GM18861 (cell line): ENCODE data around the gene VWA1.
"Not testable (repeated sequence)": the region's sequence is repeated elsewhere in the genome, so short reads cannot be mapped to it uniquely, and the experiment has no call there.

ENCODE experiments used
- ATAC-seq: cut with Tn5 transposase; IDR thresholded peaks from one replicate; pipeline ENCODE4 v1.9.1; 2021; ENCODE audit not compliant: unreplicated experiment

The VWA1 gene

GRCh38 chr1:1402901-1403392 is 32.5 kb upstream of the VWA1 start:
- ATAC-seq = not testable (repeated sequence)

DNA sequence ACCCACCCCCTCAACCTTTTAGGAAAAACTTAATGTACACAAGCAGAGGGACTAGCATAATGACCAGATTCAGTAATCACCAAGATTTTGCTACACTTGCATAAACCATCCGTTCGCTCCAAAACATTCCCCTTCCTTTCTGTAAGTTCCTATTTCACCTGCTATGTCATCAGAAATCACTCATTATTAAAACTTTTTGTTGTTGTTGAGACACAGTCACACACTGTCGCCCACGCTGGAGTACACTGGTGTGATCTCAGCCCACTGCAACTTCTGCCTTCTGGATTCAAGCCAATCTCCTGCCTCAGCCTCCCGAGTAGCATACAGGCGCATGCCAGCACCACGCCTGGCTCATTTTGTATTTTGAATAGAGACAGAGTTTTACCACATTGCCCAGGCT is 31.8 kb upstream of the VWA1 start:
- no peak for ATAC-seq

- no peak for ATAC-seq
Measured at GRCh38 chr1:1406101-1406820, 29.2 kb upstream of the VWA1 start.

DNA sequence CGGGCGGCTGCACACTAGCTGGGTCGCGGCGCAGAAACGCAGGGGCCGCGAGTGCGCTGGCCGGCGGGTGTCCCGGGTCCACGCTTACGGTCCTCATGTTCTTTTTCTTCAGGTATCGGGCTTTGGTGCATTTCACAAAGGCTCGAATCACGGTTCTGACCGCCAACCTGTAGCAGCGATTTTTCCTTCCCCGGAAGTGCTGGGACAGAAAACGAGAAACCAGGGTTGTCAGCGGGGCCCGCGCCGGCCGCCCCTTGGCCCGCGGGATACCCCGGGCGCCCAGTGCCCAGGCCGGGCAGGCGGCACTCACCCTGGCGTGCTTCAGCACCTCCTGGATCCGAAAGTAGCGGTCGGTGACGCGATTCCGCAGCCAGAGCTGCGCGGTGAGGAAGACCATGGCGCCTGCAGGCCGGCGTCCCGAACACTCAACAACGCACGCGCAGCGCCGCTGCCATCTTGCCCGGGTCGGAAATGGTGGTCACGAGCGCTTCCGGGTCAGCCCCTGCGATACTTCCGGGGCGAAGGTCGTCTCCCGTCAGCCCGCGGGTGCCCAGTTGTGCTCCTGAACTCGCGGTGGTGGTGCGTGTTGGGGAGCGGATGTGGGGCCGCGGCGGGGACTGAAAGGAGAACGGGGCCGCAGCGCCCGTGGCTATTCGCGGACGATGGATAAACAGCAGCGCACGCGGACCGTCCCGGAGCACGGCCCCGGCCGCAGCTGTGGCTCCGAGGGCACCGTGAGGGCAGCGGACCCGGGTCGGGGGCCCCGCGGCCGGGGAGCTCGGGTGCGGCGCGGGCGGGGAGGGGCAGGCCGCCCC is 28.5 kb upstream of the VWA1 start, which contains the start of gene MRPL20:
Gene MRPL20, minus strand, starts transcription at position 473 of the 815 bp plus-strand sequence. Its CDS starts 76 bp downstream, at position 397.
- ATAC-seq = peak; percentile 71

DNA sequence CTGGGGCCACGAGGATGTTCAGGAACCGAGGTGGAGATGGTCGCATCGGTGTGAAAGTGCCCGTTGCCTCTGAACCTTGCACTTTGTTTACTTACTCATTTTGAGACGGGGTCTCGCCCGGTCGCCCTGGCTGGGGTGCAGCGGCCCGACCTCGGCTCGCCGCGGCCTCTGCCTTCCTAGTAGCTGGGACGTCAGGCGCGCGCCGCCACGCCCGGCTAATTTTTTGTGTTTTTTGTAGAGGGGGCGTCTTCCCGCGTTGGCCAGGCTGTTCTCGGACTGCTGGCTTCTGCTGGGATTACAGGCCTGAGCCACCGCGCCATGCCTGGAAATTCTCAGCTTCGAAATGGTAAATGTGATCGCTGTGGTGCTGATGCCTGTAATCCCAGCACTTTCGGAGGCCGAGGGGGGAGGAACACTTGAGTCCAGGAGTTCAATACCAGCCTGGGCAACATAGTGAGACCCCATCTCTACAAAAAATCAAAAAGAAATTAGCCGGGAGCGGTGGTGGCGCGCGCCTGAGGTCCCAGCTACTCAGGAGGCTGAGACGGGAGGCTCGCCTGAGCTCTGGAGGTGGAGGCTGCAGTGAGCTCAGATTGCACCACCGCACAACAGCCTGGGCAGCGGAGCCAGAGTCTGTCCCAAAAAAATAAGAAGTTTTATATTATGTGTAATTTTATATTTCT is 27.7 kb upstream of the VWA1 start:
- no peak for ATAC-seq

DNA sequence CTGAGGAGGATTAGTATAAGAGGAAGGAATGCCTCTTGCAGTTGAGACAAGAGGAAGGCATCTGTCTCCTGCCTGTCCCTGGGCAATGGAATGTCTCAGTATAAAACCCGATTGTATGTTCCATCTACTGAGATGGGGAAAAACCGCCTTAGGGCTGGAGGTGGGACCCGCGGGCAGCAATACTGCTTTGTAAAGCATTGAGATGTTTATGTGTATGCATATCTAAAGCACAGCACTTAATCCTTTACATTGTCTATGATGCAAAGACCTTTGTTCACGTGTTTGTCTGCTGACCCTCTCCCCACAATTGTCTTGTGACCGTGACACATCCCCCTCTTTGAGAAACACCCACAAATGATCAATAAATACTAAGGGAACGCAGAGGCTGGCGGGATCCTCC is 25.3 kb upstream of the VWA1 start:
- not testable (repeated sequence) for ATAC-seq

DNA sequence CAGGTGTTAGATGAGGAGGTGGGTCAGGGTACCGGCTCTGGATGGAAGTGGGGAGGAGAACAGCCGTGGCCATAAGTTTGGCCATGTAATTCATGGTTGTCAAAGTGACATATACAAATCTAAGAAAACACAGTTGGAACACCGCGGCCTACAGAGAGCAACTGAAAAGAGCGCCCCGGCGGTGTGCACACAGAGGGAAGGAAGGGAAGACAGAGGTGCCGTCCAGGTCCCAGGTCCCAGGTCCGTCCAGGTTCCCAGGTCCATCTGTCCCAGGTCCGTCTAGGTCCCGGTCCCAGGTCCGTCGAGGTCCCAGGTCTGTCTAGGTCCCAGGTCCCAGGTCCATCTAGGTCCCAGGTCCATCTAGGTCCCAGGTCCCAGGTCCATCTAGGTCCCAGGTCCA is 23.9 kb upstream of the VWA1 start:
- no peak for ATAC-seq

GRCh38 chr1:1412311-1412902 is 23.1 kb upstream of the VWA1 start:
- not testable (repeated sequence) for ATAC-seq

GRCh38 chr1:1415751-1416150 is 19.7 kb upstream of the VWA1 start:
- ATAC-seq = no peak

- ATAC-seq = not testable (repeated sequence)
Measured at GRCh38 chr1:1417396-1417795, 18.1 kb upstream of the VWA1 start.

GRCh38 chr1:1417825-1418463 is 17.5 kb upstream of the VWA1 start:
- not testable (repeated sequence) for ATAC-seq

DNA sequence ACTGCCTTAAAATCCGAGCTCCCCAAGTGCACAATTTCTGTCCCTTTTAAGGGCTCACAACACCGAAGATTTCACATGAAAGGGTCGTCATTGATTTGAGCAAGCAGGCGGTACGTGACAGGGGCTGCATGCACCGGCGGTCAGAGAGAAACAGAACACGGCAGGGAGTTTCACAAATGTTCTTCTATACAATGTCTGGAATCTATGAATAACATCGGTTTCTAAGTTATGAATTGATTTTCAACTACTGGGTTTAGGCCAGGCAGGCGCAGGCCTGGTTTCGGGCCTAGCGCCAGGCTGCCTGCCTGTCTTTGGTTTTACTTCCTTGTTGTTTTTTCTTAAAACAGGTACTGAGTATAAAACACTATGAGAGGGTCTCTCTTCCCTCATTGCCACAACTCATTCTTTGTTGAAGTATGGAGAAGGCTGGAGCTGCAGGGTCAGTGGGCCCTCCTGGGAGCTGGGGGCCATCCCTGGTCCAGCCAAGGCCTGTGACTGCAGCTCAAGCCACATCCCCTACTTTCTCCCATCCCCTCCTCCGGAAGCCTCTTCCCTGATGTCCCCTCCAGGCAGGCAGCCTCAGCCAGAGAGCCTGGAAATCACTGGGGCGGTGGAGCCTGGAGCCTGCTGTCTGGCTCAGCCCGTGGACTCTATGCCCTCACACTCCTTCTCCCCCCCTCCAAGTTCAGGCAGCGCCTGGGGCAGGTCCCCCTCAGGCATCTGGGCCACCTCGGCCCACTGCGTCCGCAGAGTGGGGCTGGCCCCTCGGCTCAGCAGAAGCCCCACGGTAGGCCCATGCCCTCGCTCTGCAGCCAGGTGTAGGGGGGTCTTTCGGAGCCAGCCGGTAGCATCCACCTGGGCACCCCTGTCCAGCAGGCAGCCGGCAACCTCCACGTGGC is 16.8 kb upstream of the VWA1 start:
- no peak for ATAC-seq

DNA sequence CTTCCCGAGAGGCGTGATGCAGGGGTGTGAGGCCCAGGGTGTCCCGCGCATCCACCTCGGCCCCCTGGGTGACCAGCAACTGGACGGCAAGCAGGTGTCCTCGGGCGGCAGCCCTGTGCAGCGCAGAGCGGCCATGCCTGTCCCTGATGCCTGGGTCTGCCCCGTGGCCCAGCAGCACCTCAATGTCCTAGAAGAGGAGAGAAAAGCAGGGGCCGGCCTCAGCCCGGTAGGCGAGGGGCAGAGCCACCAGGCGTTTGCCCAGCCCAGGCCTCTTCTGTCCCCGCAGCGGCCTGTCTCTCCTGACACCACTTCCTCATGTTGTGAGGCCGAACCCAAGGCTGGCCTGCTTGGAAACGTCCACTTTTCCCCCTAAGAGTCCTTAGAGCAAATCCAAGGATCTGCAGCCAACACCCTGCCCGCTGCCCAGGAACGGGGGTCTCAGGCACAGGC is 16.1 kb upstream of the VWA1 start:
- ATAC-seq = no peak

DNA sequence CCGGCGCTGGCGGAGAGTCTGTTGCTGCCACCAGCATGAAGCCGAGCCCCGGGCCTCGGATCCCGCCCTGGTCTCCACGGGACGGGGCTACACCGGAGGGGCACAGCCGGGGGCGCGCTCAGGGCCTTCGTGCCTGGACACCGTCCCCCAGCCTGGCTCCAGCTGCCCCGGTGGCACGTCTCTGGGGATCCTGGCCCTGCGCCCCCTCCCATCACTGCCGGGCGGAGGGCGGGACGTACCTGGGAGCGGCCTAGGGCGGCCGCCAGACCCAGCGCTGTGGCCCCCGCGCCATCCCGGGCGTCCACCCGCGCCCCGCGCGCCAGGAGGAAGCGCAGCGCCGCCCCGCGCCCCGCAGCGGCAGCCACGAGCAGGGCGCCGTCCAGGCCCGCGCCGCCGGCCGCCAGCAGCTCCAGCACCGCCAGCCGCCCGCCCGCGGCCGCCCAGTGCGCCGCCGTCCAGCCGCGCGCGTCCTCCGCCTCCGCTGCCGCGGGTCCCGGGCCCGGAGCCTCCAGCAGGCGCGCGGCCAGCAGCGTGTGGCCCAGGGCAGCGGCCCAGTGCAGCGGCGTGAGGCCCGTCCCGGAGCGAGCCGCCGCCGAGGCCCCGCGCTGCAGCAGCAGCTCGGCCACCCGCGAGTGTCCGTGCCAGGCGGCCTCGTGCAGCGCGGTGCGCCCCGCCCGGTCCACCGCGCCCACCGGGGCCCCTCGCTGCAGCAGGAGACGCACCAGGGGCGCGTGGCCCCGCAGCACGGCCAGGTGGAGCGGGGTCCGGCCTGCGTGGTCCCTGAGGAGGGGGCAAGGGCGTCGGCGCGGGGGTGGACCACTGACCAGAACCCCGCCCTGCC is 15.5 kb upstream of the VWA1 start:
- no peak for ATAC-seq

DNA sequence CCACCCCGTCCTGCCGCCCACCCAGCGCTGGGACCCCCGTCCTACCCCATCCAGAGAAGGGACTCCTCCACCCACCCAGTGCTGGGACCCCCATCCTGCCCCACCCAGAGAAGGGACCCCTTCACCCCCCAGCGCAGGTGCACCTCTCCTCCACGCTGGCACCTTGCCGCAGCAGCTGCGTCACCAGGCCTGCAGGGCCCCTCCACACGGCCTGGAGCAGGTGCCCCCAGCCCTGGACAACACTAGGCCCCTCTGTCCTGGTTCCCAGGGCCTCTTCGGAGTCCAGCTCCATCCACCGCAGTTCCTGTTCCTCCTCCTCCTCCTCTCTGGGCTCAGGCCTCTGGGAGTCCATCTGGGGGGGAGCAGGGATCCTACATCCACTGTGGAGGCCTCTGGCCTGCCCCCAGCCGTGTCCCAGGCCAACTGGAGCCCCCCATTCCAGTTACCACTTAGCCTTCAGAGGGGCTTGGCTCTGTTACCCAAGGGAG is 14.8 kb upstream of the VWA1 start:
- ATAC-seq = no peak

DNA sequence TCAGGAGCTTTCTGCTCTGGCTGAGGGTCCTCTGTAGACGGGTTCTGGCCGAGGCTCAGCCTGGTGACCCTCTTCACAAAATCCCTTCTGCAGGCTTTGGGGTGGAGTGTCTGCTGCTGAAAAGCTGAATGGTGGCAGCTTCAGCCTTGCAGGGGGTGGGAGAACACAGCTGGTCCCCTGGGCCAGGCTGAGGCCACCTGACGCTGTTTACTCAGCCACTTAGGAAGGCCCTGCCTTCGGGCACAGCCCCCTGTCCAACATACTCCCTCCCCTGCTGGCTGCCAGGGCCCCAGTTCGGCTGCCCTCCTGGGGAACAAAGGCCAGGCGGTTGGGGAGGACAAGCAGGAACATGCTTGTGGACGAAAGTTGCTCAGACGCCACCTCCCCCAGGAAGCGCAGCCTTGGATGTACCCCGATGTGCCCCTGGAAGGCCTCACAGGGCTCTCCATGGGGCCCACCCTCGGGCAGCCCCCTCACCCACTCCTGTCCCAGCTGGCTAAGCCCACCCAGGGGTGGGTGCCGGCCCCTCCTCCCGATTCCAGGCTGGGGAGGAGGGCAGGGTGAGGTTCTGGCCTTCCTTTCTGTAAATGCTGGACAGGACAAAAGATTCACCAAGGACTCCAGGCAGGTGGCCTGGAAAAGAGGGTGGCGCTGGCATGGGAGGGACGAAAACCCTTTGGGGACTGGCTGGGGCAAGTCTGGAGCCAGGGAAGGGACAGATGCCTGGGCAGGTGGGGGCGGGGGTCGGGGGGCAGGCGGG is 14.2 kb upstream of the VWA1 start, which contains the start of gene ANKRD65:
Gene ANKRD65, minus strand, starts transcription at position 130 of the 760 bp plus-strand sequence. CDS start 271 bp downstream, outside the sequence.
- no peak for ATAC-seq

DNA sequence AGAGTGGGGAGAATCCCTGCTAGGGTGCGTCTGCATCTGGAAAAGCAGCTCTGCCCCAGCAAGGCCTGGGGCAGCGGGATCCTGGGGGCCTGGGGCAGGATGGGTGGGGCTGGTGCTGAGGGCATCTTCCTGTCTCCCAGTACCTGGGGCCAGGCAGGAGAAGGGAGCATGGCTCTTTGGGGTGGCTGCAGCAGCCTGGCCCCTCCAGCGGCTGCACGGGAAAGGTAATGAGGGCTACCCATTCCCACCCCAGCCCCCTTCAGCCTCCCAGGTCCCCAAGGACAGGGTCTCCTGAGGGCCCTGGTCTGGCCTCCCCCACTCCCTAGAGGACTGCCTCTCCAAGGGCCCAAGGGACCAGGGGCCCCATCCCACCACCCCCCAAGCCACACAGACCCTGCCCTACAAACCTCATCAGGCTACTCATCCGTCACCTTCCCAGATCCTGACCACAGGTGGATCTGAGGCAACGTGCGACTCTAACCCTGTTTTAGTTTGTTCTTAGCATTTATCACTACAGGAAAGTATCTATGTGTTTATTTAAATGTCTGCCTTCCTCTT is 13.5 kb upstream of the VWA1 start:
- ATAC-seq = no peak
